Measurements from ENCODE around the gene SNX9.
A peak's percentile ranks its signal among the peaks of the same experiment; 100 is the strongest.

The SNX9 gene

DNA sequence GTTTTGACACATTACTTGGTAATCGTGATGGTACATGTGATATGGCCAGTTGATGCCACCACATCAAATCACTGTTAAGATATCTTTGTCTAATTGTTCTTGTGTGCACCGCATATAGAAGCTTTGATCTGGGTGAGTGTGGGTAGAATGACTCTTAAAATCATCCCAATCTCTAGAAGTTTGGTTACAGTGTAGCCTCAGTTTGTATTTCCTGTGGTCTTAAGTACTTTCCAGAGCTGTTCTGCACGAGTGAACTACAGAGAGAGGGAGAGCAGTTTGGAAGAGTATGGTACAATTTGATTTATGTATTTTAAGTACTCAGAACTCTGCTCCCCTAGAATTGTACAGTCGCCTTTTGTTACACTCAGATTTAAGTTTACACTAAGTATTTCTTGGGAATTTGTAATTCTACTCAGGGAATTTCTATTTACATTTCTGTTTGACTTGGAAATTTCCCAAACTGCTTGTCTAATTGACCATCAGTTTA, 37.5 kb downstream of the SNX9 start:
- peak; percentile 27 for DNase-seq

DNA sequence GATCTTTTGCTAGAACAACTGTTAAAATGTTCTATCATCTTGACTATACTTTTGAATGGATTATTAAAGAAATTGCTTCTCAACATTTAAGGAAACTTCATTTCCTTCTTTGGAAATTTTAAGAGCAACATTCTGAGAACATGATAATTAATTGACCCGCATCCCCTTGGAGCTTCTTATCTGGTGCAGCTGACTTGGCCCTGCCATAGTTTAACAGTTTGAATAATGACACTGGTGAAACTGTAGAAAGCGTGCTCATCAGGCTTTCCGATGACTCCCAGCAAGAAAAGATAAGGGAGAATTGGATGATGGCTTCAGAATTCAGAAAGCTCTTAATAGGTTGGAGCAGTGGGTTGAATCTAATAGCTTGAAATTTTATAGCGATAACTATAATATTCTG, 38.1 kb downstream of the SNX9 start:
- no peak for DNase-seq

DNA sequence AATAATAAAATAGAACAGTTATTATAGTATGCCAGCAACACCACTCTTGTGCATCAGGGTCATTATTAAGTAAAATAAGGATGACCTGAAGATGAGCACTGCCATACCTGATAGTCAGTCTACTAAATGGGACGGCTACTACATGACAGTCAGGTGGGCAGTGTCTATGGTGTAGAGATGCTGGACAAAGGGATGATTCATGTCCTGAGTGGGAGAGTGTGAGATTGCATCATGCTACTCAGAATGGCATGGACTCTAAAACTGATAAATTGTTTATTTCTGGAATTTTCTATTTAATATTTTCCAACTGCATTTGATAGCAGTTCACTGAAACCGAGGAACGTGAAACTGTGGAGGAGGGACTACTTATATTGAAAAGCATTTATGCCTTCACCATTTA, 38.8 kb downstream of the SNX9 start:
- DNase-seq: peak; percentile 32

DNA sequence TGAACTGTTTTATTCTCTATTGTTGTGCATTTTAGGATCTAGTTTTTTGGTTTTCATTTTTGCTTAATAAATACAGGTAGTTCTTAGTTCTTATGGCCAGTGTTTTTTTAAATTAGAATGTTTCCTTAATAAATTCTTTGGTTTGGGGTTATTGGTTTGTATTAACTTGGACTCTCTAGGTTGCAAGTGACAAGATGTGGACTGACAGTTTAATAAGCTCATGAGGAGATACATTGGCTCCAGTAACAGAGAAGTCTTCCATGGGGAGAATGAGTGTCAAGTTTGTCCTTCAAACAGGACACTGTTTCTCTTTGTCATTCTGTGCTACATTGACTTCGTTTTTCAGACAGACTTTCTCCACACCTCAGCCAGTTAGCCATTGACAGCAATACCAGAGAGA, 39.7 kb downstream of the SNX9 start:
- no peak for DNase-seq

DNA sequence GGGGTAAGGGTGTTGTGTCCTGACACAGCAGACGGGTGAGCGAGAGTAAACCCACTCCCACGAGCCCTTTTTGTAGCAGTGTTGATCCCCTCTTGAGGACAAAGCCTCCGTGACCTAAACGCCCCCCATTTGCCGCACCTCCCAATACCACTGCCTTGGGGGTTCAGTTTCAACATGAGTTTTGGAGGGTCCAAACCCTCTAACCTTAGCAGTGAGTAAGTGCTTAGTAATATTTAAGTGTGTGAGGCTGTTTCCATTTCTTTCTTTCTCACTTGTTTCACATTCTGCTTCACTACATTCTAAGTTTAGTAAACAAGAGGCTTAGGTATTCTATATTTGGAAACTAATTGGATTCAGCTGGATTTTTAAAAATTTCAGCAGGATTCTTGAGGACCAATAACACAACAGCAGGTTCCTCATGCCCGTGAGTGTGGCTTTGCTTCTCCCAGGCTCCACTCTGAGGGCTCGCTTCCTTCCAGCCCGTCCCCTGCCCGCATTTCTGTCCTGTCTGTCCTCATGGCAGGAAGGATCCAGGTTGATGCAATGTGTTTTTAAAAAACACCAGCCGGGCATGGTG, 41.2 kb downstream of the SNX9 start:
- no peak for DNase-seq

DNA sequence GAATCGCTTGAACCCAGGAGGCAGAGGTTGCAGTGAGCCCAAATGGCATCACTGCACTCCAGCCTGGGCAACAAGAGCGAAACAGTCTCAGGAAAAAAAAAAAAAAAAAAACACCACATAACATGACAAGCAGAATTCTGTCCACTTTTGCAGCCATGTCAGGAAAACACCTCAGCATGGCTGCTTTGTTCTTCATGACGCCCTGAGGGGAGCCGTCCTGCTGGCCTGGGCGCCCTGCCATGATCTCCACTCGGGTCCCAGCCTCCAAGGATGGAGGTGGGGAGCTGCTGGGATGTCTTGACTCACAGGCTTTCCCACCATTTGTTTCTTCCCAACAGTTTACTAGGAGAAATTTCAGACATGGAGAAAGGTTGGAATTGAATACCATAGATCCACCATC, 42.2 kb downstream of the SNX9 start:
- no peak for DNase-seq

DNA sequence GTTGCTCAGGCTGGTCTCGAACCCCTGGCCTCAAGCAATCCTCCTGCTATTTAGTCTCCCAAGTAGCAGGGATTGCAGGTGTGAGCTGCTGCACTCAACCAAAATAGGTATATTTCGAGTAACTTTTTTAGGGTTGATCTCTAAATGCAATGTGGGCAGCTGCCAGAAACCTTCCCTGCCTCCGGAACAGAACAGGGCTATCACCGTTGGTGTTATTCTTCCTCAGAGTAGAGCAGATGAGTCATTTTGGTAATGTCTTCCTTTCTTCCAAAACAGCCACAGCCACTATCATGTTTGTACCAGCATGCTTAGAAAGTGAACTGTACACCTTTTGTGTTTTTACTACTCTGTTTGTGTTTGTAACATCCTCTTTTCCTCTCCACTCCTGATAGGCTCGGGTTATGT, 44.1 kb downstream of the SNX9 start:
- DNase-seq: peak; percentile 58

DNA sequence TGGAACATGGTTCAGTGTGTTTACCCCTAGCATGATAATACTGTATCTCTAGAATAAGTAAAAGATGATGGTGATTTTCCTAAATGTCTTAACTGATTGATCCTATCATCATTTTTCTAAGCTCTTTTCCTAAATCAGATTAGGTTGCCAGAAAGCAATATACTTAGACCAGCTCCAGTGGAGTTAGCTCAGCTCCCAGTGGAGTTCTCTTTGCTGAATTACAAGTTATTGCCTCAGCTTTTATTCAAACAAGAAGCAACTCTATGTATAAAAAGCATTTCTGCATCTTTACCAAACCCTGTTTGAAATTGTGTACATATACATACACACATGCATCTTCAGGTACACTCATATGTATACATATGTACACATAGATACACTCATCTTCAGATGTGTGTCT, 44.9 kb downstream of the SNX9 start:
- DNase-seq: peak; percentile 32

DNA sequence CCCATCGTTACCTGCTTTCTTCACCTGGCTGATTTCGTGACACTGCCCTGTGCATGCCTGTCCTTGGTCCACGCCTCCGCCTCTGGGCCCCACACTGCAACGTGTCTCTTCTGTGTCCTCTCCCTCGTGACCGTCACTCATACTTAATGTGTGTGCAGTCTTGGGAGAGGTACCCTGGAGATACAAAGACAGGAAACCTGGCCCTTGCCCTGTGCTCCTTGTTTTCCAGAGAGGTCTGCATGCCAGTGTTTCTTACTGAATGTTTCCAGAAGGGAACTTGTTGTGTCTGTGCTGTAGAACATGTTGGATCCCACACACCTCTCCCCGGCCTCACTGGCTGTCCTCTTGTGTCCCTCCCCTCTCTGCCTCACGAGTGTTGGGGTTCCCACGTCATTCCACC, 45.8 kb downstream of the SNX9 start:
- DNase-seq: no peak

DNA sequence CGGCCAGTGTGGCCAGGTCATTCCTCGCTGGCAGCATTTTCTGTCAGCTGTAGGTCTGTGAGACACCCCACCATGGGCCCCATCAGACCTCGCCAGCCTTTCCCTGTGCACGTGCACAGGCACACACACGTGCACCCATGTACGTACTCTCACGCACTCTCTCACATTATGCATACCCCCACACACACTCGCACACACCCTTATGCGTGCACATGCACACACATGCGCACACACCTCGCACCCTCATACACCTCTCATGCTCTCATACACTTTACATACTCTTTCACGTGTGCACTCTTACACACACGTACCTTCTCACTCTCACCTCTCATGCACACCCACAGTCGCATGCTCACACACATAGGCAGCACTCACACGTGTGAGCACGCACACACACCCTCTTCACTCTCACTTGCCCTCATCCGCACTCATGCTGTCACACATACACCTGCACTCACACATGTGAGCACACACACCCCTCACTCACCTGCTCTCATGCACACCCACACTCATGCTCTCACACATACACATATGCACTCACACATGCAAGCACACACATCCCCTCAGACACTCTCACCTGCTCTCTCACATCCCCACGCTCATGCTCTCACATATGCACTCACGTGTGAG, 46.7 kb downstream of the SNX9 start:
- DNase-seq: no peak

DNA sequence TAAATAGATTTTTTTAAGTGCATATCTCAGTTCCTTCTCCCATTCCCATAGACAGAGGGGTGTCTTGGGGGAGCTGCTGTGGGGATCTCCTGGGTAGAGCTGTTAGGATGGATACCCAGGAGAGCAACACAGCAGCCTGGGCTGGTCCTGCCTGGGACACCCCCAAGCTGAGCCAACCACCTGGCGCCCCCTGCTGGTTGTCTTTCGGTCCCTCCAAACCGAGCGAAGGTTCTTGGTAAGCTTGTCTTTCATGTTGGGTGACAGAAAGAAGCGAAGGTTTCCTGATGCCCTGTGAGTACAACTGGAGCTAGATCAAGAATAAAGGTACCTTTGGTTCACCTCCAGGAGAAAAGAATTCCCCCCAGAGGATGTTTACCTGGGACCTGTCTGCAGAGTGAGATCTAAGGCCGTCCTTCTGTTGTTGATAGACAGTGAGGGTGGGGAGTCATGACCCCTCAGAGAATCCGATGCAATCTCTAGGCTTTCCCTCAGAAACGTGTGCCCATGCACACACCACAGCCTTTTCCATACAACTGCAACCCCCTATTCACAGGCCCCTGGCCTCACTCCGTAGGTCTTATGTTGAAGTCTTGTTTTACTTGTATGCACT, 50.8 kb downstream of the SNX9 start:
- peak; percentile 65 for DNase-seq

DNA sequence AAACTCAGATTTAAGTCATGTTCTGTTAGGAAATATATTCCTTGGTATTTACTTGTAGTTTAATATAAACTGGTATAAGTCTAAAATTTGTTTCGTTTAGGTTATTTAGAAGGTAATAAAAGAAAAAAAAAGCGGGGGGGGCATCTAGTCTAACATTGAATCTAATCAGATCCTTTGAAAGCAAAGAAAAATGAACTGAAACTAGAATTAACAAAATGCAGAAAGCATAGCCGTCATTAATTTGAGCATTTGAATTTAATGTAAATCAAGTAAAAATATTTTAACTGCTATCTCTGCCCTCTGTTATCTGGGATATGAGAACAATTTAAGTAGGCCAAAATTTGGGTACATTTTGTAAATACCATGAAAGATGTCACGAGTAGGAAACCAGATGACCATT, 54.1 kb downstream of the SNX9 start:
- no peak for DNase-seq

DNA sequence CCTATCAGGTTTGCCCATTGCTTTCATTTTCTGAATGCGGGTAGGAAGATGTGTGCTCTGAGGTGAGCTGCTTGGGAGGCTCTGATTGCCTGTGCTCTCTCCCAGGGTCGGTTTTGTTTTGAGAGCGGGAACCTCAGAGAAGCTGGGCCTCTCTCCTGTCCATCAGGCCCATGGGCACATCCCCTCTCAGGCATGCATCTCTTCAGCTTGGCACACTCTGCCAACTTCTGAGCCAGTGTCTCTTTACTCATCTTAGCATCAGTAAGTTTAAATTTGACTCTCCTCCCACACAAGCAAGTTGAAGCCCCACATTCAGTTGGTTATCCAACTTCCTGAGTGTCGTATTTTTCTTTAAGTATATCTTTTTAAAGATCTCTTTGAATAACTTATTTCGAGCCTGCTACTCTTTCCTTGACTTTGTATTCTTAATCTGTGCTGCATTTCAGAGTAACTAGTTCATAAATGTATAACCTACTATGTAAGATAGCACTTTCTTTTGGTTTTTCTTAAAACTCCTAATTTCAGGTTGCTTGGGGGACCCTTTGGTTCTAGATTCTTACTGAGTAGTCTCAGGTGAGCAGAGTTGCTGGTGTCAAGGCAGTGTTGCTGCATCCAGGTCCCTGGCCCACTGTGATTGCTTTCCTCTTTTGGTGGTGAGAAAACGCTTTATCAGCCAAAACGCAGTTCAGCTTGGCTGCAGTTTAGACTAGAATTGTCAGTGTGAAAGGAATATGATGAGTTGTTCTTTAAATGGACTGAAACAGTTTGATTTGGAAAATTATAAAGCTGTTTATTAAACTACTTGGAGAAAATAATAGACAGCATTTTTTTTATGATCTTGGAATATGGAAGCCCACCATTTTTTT, 54.8 kb downstream of the SNX9 start:
- DNase-seq: no peak

DNA sequence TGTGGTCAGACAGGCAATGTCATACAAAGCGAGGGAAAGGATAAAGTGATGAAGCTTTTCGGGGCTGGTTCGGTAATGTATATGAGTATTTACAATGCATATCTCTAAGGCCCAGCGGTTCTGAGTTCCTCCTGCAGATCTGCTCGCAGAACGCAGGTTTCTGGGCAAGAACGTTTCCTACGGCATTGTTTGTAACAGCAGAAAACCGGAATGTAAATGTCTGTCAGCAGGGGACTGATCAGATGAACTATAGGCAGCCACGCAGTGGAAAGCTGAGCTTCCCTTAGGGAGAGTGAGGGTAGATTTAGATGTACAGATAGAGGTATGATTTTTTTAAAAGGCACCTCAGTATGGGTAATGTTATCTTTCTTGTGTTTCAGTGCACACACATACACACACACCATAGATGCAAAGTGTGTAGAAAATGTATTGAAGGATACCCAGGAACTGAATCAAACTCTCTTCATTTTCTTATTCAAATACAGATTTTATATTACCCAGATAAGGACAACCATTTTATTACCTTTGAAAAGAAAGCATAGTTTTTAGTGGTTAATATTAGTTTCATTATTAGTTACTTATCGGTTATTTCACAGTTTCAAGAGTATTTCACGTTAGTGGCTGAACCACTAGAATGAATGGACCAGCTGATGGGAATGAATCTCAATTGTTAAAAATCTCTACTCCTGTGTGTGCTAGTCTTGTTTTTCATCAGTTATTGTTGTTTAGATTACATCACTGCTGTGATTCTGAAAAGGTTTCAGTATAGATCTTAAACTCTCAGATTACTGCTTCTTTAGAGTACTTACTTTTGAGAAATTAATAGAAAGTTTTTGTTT, 56.2 kb downstream of the SNX9 start:
- DNase-seq: no peak

DNA sequence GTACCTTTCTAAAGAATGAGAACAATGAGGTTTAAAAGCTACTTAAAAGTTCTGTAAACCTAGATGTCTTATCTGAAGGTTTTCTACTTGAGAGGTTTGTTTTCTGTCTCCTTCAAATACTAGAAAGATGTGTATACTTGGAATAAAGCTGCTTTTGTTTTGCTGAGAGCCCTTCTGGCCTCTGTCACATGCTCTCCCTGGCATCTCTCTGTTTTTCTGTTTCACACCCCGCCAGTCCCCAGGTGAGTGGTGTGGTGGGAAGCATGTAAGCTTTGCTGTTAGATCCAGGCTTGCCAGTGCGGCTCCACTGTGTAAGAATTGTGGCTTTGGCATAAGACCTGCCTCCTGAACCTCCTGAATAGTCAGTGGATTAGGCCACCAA, 56.8 kb downstream of the SNX9 start:
- DNase-seq: no peak

DNA sequence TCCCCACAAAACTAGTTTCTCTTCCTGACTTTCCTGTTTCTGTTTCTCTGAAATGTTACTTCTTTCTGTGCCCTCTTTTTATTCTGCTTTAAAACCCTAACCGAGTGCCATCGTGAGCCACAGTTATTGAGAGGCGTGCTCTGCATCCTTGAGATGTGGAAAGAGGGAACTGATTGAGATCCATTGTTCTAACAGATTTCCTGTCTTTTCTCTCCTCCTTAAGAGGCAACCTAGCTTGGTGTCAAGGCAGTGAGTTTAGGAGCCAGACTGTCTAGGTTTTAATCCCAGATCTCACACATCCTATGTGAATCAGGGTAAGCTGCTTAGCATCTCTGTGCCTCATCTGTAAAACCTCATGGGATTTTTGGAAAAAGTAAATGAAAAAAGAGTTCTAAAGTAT, 57.5 kb downstream of the SNX9 start:
- DNase-seq: no peak

DNA sequence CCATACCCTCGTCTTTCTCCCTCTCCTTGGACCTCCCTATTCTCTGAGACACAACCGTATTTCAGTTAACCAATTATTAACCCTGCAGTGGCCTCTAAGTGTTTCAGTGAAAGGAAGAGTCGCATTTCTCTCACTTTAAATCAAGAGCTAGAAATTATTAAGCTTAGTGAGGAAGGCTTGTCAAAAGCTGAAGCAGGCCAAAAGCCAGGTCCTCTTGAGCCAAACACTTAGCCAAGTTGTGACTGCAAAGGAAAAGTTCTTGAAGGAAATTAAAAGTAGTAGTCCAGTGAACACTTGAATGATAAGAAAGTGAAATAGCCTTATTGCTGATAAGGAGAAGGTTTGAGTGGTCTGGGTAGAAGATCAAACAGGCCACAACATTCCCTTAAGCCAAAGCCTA, 58.3 kb downstream of the SNX9 start:
- DNase-seq: no peak

DNA sequence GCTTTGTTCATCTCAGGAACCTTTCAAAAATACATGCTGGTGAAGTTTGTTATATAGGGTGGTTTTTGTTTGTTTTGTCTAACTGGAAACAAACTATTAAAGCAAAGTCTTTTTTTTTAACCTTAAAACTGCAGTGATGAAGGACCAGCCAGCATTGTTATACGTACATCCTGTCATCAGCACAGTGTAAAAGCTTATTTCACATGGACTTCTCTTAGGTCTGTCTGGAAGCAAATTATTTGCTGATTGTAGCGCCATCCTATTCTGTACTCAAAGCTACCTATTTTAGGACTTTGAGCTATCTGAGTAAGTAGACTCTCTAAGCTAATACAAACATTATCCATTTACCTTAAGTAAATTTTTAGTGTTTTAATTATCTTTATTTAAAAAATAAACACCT, 61.7 kb downstream of the SNX9 start:
- DNase-seq: no peak

DNA sequence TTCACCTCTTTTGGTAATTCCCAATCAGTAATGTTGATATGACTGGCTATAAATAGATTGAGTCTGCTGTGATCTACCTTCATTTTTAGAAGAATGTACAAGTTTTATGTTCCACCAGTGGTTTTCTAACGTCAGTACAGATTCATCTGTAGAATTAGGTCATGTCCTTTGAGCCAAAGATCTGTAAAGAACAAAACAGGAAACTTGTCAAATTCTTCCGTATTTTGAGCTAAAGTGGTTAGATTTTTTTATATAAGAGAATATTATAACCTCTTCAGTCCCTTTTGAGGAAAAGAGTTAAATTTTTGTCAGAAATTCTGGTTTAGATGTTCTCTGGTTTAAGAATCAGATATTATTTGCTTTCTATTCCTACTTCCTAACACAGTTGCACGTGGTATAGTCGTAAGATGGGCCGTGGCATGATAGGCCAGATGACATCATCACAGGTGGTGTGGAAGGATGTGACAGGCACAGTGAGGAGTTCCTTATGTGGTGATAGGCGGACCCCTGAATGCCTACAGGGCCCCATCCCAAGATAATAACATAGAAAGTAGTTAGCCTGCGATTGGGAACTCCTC, 62.3 kb downstream of the SNX9 start:
- no peak for DNase-seq

DNA sequence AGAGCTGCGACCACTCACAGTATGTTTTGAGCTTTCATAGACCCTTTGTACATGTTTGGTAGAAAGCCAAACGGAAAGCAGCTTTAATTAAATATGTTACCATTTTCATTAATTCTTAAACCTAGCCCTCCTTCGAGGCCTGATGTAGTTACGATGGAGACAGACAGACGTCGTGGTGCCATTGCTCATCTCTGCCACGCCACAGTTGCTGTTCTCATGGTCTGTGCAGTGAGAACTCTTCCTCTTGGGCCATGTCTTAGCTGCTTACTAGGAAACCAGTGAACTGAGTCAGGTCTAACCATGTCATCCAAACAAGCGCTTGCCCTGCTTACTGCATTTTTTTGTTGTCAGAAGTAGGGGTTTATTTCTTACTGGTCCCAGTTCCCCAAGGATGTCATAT, 62.8 kb downstream of the SNX9 start:
- no peak for DNase-seq

DNA sequence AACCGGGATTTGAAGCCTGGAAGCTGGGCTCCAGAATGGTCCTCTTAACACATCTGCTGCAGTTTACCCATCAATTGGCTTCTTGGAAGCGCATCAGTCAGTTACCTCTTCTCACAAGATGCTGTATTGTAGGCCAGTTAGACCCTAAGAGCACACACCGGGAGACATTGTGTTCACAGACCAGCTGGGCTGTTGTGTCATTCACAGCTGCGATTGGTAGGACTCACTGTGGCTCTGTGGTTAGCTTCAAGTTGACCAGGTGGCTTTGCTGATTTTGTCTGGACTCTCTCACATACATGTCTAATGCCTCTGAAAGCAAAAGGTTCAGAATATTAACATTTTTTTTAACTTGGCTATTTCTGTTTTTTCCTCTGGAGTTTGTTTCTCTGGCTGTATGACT, 64.8 kb downstream of the SNX9 start:
- no peak for DNase-seq

DNA sequence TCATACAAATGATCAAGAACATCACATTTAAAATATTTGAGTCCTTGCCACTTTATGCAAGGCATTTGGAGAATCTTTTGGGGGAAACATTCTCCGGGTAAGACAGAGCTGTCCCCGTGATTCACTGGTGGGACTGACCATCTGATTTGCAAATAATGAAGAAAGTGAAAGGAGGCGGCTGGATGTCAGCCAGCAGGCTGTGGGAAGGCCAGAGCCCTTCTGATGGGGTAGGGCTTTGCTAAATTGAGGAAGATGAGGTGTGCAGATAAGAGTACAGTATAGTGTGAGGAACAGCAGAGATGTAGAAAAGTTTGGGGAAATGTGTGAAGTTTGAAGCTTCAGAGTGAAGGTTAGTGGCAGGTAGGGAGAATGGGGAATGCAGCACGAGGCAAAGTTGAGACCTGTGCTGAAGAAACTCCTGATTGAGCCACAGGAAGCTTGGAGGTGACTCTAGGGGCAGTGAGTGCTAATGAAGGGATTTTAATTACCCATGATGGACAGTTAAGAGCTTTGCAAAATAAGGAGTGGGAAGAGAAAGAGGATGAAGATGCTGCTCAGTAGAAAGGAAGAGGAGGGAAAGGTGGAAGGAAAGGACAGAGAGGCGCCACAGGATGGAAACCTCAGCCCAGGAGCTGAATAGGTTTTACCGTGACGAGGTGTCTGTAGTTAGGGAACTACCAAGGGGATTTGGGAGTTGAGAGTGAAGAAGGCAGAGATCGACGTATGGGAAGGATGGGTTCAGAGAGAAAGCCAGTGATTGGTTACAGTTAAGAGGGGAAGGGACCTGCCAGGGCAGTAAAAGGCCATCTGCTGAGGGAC, 68.7 kb downstream of the SNX9 start:
- peak; percentile 22 for DNase-seq

Measured in fibroblast of skin of right biceps (primary cell).